Neural cell (in vitro differentiated cells): Measurements from ENCODE around the gene FAM200A. TPM values are rescaled to one million over a fixed set of nuclear protein-coding genes. Genes with fewer than 3 reads are reported as not detected.

Experiments
- H2AFZ ChIP-seq: fragments of 200-600, 300-800 bp; sonication (generic), shearing (Covaris generic); 2 replicates; pipeline ENCODE4 v1.6.0; 2014; ENCODE audit warnings: low read depth, mild to moderate bottlenecking, antibody characterized with exemption, low read length, moderate library complexity
- H3F3A ChIP-seq: fragments of 200-600 bp; shearing (Covaris generic); 2 replicates; pipeline ENCODE4 v1.6.1; 2016; ENCODE audit warnings: mild to moderate bottlenecking, moderate library complexity, mixed read lengths, antibody characterized with exemption, low read length; ENCODE audit not compliant: insufficient read depth, poor library complexity, severe bottlenecking
- H3K27ac ChIP-seq: fragments of 200-600, 300-800 bp; sonication (generic), shearing (Covaris generic); 2 replicates; pipeline ENCODE4 v1.5.1; 2014; ENCODE audit warnings: mild to moderate bottlenecking, low read length, moderate library complexity
- H3K27me3 ChIP-seq: fragments of 300-800, 200-600 bp; sonication (generic), shearing (Covaris generic); 2 replicates; pipeline ENCODE4 v1.6.0; 2014; ENCODE audit warnings: mild to moderate bottlenecking, low read depth, low read length, moderate library complexity; ENCODE audit not compliant: insufficient read depth
- H3K36me3 ChIP-seq: fragments of 300-800, 200-600 bp; sonication (generic), shearing (Covaris generic); 2 replicates; pipeline ENCODE4 v1.5.1; 2014; ENCODE audit warnings: mild to moderate bottlenecking, antibody characterized with exemption, low read length, moderate library complexity; ENCODE audit not compliant: insufficient read depth
- H3K4me2 ChIP-seq: fragments of 300-800, 200-600 bp; sonication (generic), shearing (Covaris generic); 2 replicates; pipeline ENCODE4 v1.6.0; 2014; ENCODE audit warnings: mild to moderate bottlenecking, low read length
- H3K4me3 ChIP-seq: fragments of 300-800, 200-600 bp; sonication (generic), shearing (Covaris generic); 2 replicates; pipeline ENCODE4 v1.5.1; 2014; ENCODE audit warnings: mild to moderate bottlenecking, low read length, moderate library complexity
- H3K79me2 ChIP-seq: fragments of 200-600 bp; shearing (Covaris generic); replicated peaks from 2 replicates; pipeline ENCODE4 v1.6.0; 2014; ENCODE audit warnings: mild to moderate bottlenecking, low read length, moderate library complexity; ENCODE audit not compliant: insufficient read depth
- H3K9ac ChIP-seq: fragments of 300-800, 200-600 bp; sonication (generic), shearing (Covaris generic); 2 replicates; pipeline ENCODE4 v1.6.1; 2016; ENCODE audit warnings: mild to moderate bottlenecking, low read length, mixed read lengths
- H3K9me2 ChIP-seq: fragments of 200-600 bp; shearing (Covaris generic); 2 replicates; pipeline ENCODE4 v1.6.1; 2016; ENCODE audit warnings: mild to moderate bottlenecking, low read length, mixed read lengths; ENCODE audit not compliant: insufficient read depth
- H3K9me3 ChIP-seq: fragments of 200-600, 300-800 bp; sonication (generic), shearing (Covaris generic); 2 replicates; pipeline ENCODE4 v1.6.1; 2016; ENCODE audit warnings: mild to moderate bottlenecking, mixed run types, low read length, moderate library complexity, mixed read lengths
- H4K20me1 ChIP-seq: fragments of 200-600 bp; shearing (Covaris generic); 2 replicates; pipeline ENCODE4 v1.6.1; 2016; ENCODE audit warnings: mild to moderate bottlenecking, mixed run types; ENCODE audit not compliant: insufficient read depth
- CTCF ChIP-seq: fragments of 450-650 bp; IDR thresholded peaks from 2 replicates; pipeline ENCODE4 v1.5.1; 2014; ENCODE audit warnings: antibody characterized with exemption, mild to moderate bottlenecking, moderate library complexity; ENCODE audit not compliant: poor library complexity, severe bottlenecking
- EP300 ChIP-seq: fragments of 450-650 bp; conservative IDR thresholded peaks from 2 replicates; pipeline ENCODE4 v1.6.1; 2014; ENCODE audit warnings: antibody characterized with exemption, mild to moderate bottlenecking, moderate library complexity; ENCODE audit not compliant: poor library complexity, severe bottlenecking
- EZH2 ChIP-seq: fragments of 200-600, 300-800 bp; shearing (Covaris generic), sonication (generic); IDR thresholded peaks from 2 replicates; pipeline ENCODE4 v1.6.1; 2014; ENCODE audit warnings: antibody characterized with exemption, low read length, borderline replicate concordance, mild to moderate bottlenecking; ENCODE audit not compliant: insufficient read depth, poor library complexity, severe bottlenecking
- MXI1 ChIP-seq: fragments of 450-650 bp; conservative IDR thresholded peaks from 2 replicates; pipeline ENCODE4 v1.6.1; 2014; ENCODE audit warnings: antibody characterized with exemption, mild to moderate bottlenecking; ENCODE audit not compliant: poor library complexity, severe bottlenecking
- POLR2AphosphoS5 ChIP-seq: IDR thresholded peaks from 2 replicates; pipeline ENCODE4 v1.6.1; 2012
- RAD21 ChIP-seq: fragments of 450-650 bp; conservative IDR thresholded peaks from 2 replicates; pipeline ENCODE4 v1.6.1; 2014; ENCODE audit warnings: antibody characterized with exemption, mild to moderate bottlenecking, moderate library complexity
- REST ChIP-seq: IDR thresholded peaks from 2 replicates; pipeline ENCODE4 v1.6.1; 2012; ENCODE audit warnings: borderline replicate concordance
- SMC3 ChIP-seq: fragments of 450-650 bp; conservative IDR thresholded peaks from 2 replicates; pipeline ENCODE4 v1.6.1; 2014; ENCODE audit warnings: antibody characterized with exemption, mild to moderate bottlenecking, moderate library complexity; ENCODE audit not compliant: poor library complexity
- TAF1 ChIP-seq: IDR thresholded peaks from 2 replicates; pipeline ENCODE4 v1.6.1; 2012; ENCODE audit warnings: low read depth
- polyA plus RNA-seq: library from polyadenylated mRNA; depleted of rRNA; stranded (reverse); fragments of >200 nt; gene quantifications from 2 replicates; pipeline ENCODE4 v1.2.3, GENCODE V29; 2014

The FAM200A gene
- polyA plus RNA-seq, 1 donor from 2014 or later, result 24.0 TPM

- H3K4me3 ChIP-seq, result no peak overlapping the region
- H2AFZ ChIP-seq, result no peak overlapping the region
- H3K4me2 ChIP-seq, result no peak overlapping the region
- H3F3A ChIP-seq, result no peaks in the 10 kb centered on the region
- TF ChIP-seq EP300 (no peak), EZH2 (no peak), CTCF (peak; percentile 52), REST (no peak), TAF1 (no peak), SMC3 (peak; percentile 33), MXI1 (no peak), RAD21 (peak; percentile 56), POLR2AphosphoS5 (no peak)
- no peaks in the 10 kb centered on the region for H4K20me1 ChIP-seq
- H3K9me3 ChIP-seq, result no peaks in the 10 kb centered on the region
- H3K27ac ChIP-seq, result no peak overlapping the region
- no peaks in the 10 kb centered on the region for H3K79me2 ChIP-seq
- H3K27me3 ChIP-seq, result no peaks in the 10 kb centered on the region
- no peak overlapping the region for H3K9ac ChIP-seq
- H3K36me3 ChIP-seq, result peaks cover 8% of the 10 kb centered on the region
- H3K9me2 ChIP-seq, result no peaks in the 10 kb centered on the region
These were observed 26.0 kb downstream of the FAM200A start for GRCh38 chr7:99525713-99526440.

- TF ChIP-seq MXI1, result no peak
- TF ChIP-seq TAF1, result no peak
- no peak for TF ChIP-seq CTCF
- TF ChIP-seq REST, result no peak
- TF ChIP-seq RAD21, result no peak
- TF ChIP-seq SMC3, result no peak
- TF ChIP-seq EZH2, result no peak
- no peak for TF ChIP-seq POLR2AphosphoS5
- no peak for TF ChIP-seq EP300
- Histone ChIP-seq H2AFZ (no peak overlapping the region), H4K20me1 (no peaks in the 10 kb centered on the region), H3K36me3 (no peaks in the 10 kb centered on the region), H3K9me3 (no peaks in the 10 kb centered on the region), H3F3A (no peaks in the 10 kb centered on the region), H3K9ac (no peak overlapping the region), H3K79me2 (no peaks in the 10 kb centered on the region), H3K4me3 (no peak overlapping the region), H3K27me3 (no peaks in the 10 kb centered on the region), H3K9me2 (no peaks in the 10 kb centered on the region), H3K27ac (no peak overlapping the region), H3K4me2 (no peak overlapping the region)
These were observed 30.5 kb downstream of the FAM200A start for GRCh38 chr7:99521399-99521798.
